SK-N-SH (cell line): Measurements from ENCODE around the gene USP6. TPM values are rescaled to one million over a fixed set of nuclear protein-coding genes. Genes with fewer than 3 reads are reported as not detected.

ENCODE experiments used
- CTCF ChIA-PET: fragments of 300-600, 350-600 bp; formaldehyde crosslinking; extraction: SDS; loops from one replicate; lab custom pipeline; 2021; lab: Yijun Ruan, JAX
- POLR2A ChIA-PET: fragments of 350-600 bp; sonication (Branson Sonifier 250); formaldehyde crosslinking; extraction: SDS; loops from one replicate; lab custom pipeline; 2020; ENCODE audit warnings: antibody characterized with exemption, inconsistent platforms; lab: Yijun Ruan, JAX
- DNase-seq: peaks from one replicate; pipeline ENCODE4 v3.0.0; 2012
- H2AFZ ChIP-seq: fragments of 200-600 bp; sonication (generic); 2 replicates; pipeline ENCODE4 v1.8.1; 2016; ENCODE audit warnings: antibody characterized with exemption, mild to moderate bottlenecking, low read depth
- H3F3A ChIP-seq: fragments of 200-600 bp; sonication (generic); replicated peaks from 2 replicates; pipeline ENCODE3; 2016; ENCODE audit warnings: antibody characterized with exemption, mild to moderate bottlenecking; ENCODE audit not compliant: insufficient read depth
- H3K27ac ChIP-seq, 2 experiments: fragments of 200-500 bp in 1 of 2; fragments of 200-600 bp in 1 of 2; sonication (Bioruptor generic) in 1 of 2; sonication (generic), shearing (Covaris generic) in 1 of 2; 2 replicates each; pipeline versions ENCODE4 v1.5.1 to v1.6.1; 2014 to 2016; ENCODE audit warnings: low read depth in 2 of 2, inconsistent platforms in 1 of 2, low read length in 1 of 2, mild to moderate bottlenecking in 1 of 2, mixed read lengths in 1 of 2
- H3K27me3 ChIP-seq: fragments of 200-600 bp; sonication (generic), shearing (Covaris generic); 2 replicates; pipeline ENCODE4 v1.6.1; 2016; ENCODE audit warnings: mixed run types; ENCODE audit not compliant: insufficient read depth
- H3K36me3 ChIP-seq, 2 experiments: fragments of 200-500 bp in 1 of 2; fragments of 200-600 bp in 1 of 2; sonication (Bioruptor generic) in 1 of 2; sonication (generic) in 1 of 2; replicated peaks in 1 of 2; 2 replicates each; pipeline versions ENCODE3 to v1.5.1; 2014 to 2016; ENCODE audit warnings: low read length in 1 of 2, mild to moderate bottlenecking in 1 of 2; ENCODE audit not compliant: insufficient read depth in 2 of 2, control insufficient read depth in 1 of 2
- H3K4me1 ChIP-seq, 2 experiments: fragments of 200-500 bp in 1 of 2; fragments of 200-600 bp in 1 of 2; sonication (Bioruptor generic) in 1 of 2; sonication (generic), shearing (Covaris generic) in 1 of 2; 2 replicates each; pipeline versions ENCODE4 v1.5.1 to v1.6.1; 2014 to 2016; ENCODE audit warnings: low read depth in 1 of 2, low read length in 1 of 2, mixed run types in 1 of 2; ENCODE audit not compliant: insufficient read depth in 2 of 2, control insufficient read depth in 1 of 2
- H3K4me2 ChIP-seq: fragments of 200-600 bp; sonication (generic), shearing (Covaris generic); 2 replicates; pipeline ENCODE4 v1.6.1; 2017; ENCODE audit warnings: mixed run types
- H3K4me3 ChIP-seq, 2 experiments: fragments of 200-500 bp in 1 of 2; fragments of 200-600 bp in 1 of 2; sonication (Bioruptor generic) in 1 of 2; sonication (generic), shearing (Covaris generic) in 1 of 2; 2 replicates each; pipeline versions ENCODE4 v1.5.1 to v1.8.1; 2014 to 2016; ENCODE audit warnings: low read depth in 2 of 2, inconsistent platforms in 1 of 2, low read length in 1 of 2, mild to moderate bottlenecking in 1 of 2, mixed read lengths in 1 of 2, moderate library complexity in 1 of 2
- H3K79me2 ChIP-seq: fragments of 200-600 bp; sonication (generic); 2 replicates; pipeline ENCODE4 v1.8.1; 2017; ENCODE audit warnings: mild to moderate bottlenecking; ENCODE audit not compliant: insufficient read depth
- H3K9ac ChIP-seq: fragments of 200-600 bp; sonication (generic); 2 replicates; pipeline ENCODE4 v1.6.1; 2017; ENCODE audit warnings: mixed run types
- H3K9me2 ChIP-seq: fragments of 200-600 bp; sonication (generic); 2 replicates; pipeline ENCODE4 v1.6.1; 2017; ENCODE audit warnings: mixed run types
- H3K9me3 ChIP-seq: fragments of 200-600 bp; sonication (generic); 2 replicates; pipeline ENCODE4 v1.6.1; 2017; ENCODE audit warnings: mixed run types, mild to moderate bottlenecking, moderate library complexity
- H4K20me1 ChIP-seq: fragments of 200-600 bp; sonication (generic); 2 replicates; pipeline ENCODE4 v1.6.1; 2017; ENCODE audit warnings: mild to moderate bottlenecking, mixed run types; ENCODE audit not compliant: insufficient read depth
- CHD2 ChIP-seq: fragments of 150-350 bp; IDR thresholded peaks from 2 replicates; pipeline ENCODE4 v1.6.1; 2018; ENCODE audit warnings: low read length; ENCODE audit not compliant: partially characterized antibody
- EZH2phosphoT487 ChIP-seq: fragments of 200-600 bp; sonication (generic); IDR thresholded peaks from 2 replicates; pipeline ENCODE4 v1.6.1; 2017; ENCODE audit warnings: low read depth, mixed run types, mild to moderate bottlenecking, antibody characterized with exemption, moderate library complexity, borderline replicate concordance
- FOSL2 ChIP-seq: IDR thresholded peaks from 2 replicates; pipeline ENCODE4 v1.4.0; 2012; ENCODE audit warnings: low read depth, mild to moderate bottlenecking, moderate library complexity, borderline replicate concordance
- FOXJ3 ChIP-seq: sonication (generic); formaldehyde crosslinking; IDR thresholded peaks from 2 replicates; pipeline ENCODE4 v1.5.1; 2020; ENCODE audit warnings: mild to moderate bottlenecking, missing genetic modification reagents
- MEF2A ChIP-seq: IDR thresholded peaks from 2 replicates; pipeline ENCODE4 v1.4.0; 2012; ENCODE audit warnings: low read depth, borderline replicate concordance
- NFIC ChIP-seq: IDR thresholded peaks from 2 replicates; pipeline ENCODE4 v1.4.0; 2012; ENCODE audit warnings: borderline replicate concordance
- NRF1 ChIP-seq: IDR thresholded peaks from 2 replicates; pipeline ENCODE4 v1.6.1; 2012; ENCODE audit warnings: low read depth, mild to moderate bottlenecking, low read length
- PBX3 ChIP-seq: IDR thresholded peaks from 2 replicates; pipeline ENCODE4; 2012
- RCOR1 ChIP-seq: fragments of 150-350 bp; IDR thresholded peaks from 2 replicates; pipeline ENCODE4 v1.6.1; 2017; ENCODE audit warnings: antibody characterized with exemption, low read length
- REST ChIP-seq: IDR thresholded peaks from 2 replicates; pipeline ENCODE4 v1.6.1; 2012; ENCODE audit warnings: mild to moderate bottlenecking, low read depth, low read length, moderate library complexity
- SMC3 ChIP-seq: IDR thresholded peaks from 2 replicates; pipeline ENCODE4 v1.6.1; 2012; ENCODE audit warnings: low read depth, low read length, improper control_type of control experiment
- TAF1 ChIP-seq: IDR thresholded peaks from 2 replicates; pipeline ENCODE4 v1.6.1; 2012; ENCODE audit warnings: low read depth, mild to moderate bottlenecking, low read length, moderate library complexity, borderline replicate concordance
- TCF12 ChIP-seq: IDR thresholded peaks from 2 replicates; pipeline ENCODE4 v1.4.0; 2012
- TEAD4 ChIP-seq: IDR thresholded peaks from 2 replicates; pipeline ENCODE4 v1.4.0; 2012; ENCODE audit warnings: mild to moderate bottlenecking, borderline replicate concordance; ENCODE audit not compliant: insufficient read depth
- USF2 ChIP-seq: fragments of 150-350 bp; IDR thresholded peaks from 2 replicates; pipeline ENCODE4 v1.6.1; 2017; ENCODE audit warnings: antibody characterized with exemption, low read length, low read depth, borderline replicate concordance
- YY1 ChIP-seq: IDR thresholded peaks from 2 replicates; pipeline ENCODE4 v1.4.0; 2012; ENCODE audit warnings: low read depth, mild to moderate bottlenecking
- ZBTB33 ChIP-seq: IDR thresholded peaks from 2 replicates; pipeline ENCODE4 v1.4.0; 2012; ENCODE audit warnings: low read depth, borderline replicate concordance
- WGBS: methylation state at CpG from one replicate; pipeline ENCODE4 v1.1.6; 2017; ENCODE audit warnings: low lambda C conversion rate; 5-methylcytosine and 5-hydroxymethylcytosine counted together
- polyA plus RNA-seq, 3 experiments: library from polyadenylated mRNA; depleted of rRNA; stranded (reverse); fragments of >200 nt; gene quantifications; 2 replicates each; pipeline ENCODE4 v1.2.3, GENCODE V29; 2012

Gene USP6
- polyA plus RNA-seq, 1 of the 3 experiments (the other 2 are of a cell fraction), result not detected

- no peak overlapping the region for H3K4me3 ChIP-seq
- CTCF ChIA-PET, result interaction anchor here (0.9 kb wide), 1 partner anchor 54 kb away, joined by 3 read pairs; no protein-coding TSS in a partner anchor
These were observed 84.5 kb downstream of the USP6 start for GRCh38 chr17:5200360-5200759.

GRCh38 chr17:5201011-5201410 is 85.2 kb downstream of the USP6 start:
- Histone ChIP-seq H3K9me3 (no peaks in the 10 kb centered on the region), H3K9ac (no peak overlapping the region), H3K9me2 (no peaks in the 10 kb centered on the region), H3K4me1 (no peaks in the 10 kb centered on the region), H3K4me3 (no peak overlapping the region), H3F3A (no peaks in the 10 kb centered on the region), H2AFZ (no peak overlapping the region), H3K36me3 (no peaks in the 10 kb centered on the region), H3K27me3 (no peaks in the 10 kb centered on the region), H4K20me1 (no peaks in the 10 kb centered on the region), H3K27ac (no peak overlapping the region), H3K79me2 (no peaks in the 10 kb centered on the region), H3K4me2 (no peak overlapping the region)
- ChIA-PET CTCF (interaction anchor here (0.9 to 2.1 kb wide), 2 partner anchors 49 to 53 kb away, joined by 3 to 5 read pairs; no protein-coding TSS in a partner anchor), POLR2A (interaction anchor here (1.2 kb wide), 1 partner anchor 9 kb away, joined by 3 read pairs; the partner anchor contains the start of gene ZNF594)
- WGBS, result 85% methylated on average over 8 of the region's 8 CpGs
- no peak for DNase-seq
- TF ChIP-seq FOXJ3 (CRISPR knock-in tag), result no peak
- no peak for TF ChIP-seq NFIC
- TF ChIP-seq FOSL2, result no peak
- no peak for TF ChIP-seq NRF1
- TF ChIP-seq RCOR1, result no peak
- TF ChIP-seq TEAD4, result no peak
- no peak for TF ChIP-seq TAF1
- no peak for TF ChIP-seq REST
- TF ChIP-seq TCF12, result no peak
- TF ChIP-seq SMC3, result no peak
- no peak for TF ChIP-seq PBX3

More at GRCh38 chr17:5200360-5200759, 84.5 kb downstream of the USP6 start:
- Histone ChIP-seq H3K27me3 (no peaks in the 10 kb centered on the region), H3K36me3 (no peaks in the 10 kb centered on the region), H3F3A (no peaks in the 10 kb centered on the region), H4K20me1 (no peaks in the 10 kb centered on the region), H3K9ac (no peak overlapping the region), H3K79me2 (no peaks in the 10 kb centered on the region), H3K9me2 (no peaks in the 10 kb centered on the region), H3K4me1 (no peaks in the 10 kb centered on the region), H3K4me2 (no peak overlapping the region), H2AFZ (no peak overlapping the region), H3K9me3 (no peaks in the 10 kb centered on the region), H3K27ac (no peak overlapping the region)
- POLR2A ChIA-PET, result no interaction called here
- TF ChIP-seq EZH2phosphoT487 (no peak), CHD2 (no peak), USF2 (no peak), YY1 (no peak), MEF2A (no peak), ZBTB33 (no peak)
- WGBS, result 49% methylated on average over 2 of the region's 2 CpGs
- DNase-seq, result no peak
